HG03575 (cell line): ENCODE measurements around the gene PARD3B.

Experiments
- ATAC-seq: cut with Tn5 transposase; IDR thresholded peaks from one replicate; pipeline ENCODE4 v1.9.1; 2021; ENCODE audit not compliant: unreplicated experiment, insufficient number of reproducible peaks, low FRiP score; ENCODE audit errors: extremely low read depth

PARD3B gene, protein sequence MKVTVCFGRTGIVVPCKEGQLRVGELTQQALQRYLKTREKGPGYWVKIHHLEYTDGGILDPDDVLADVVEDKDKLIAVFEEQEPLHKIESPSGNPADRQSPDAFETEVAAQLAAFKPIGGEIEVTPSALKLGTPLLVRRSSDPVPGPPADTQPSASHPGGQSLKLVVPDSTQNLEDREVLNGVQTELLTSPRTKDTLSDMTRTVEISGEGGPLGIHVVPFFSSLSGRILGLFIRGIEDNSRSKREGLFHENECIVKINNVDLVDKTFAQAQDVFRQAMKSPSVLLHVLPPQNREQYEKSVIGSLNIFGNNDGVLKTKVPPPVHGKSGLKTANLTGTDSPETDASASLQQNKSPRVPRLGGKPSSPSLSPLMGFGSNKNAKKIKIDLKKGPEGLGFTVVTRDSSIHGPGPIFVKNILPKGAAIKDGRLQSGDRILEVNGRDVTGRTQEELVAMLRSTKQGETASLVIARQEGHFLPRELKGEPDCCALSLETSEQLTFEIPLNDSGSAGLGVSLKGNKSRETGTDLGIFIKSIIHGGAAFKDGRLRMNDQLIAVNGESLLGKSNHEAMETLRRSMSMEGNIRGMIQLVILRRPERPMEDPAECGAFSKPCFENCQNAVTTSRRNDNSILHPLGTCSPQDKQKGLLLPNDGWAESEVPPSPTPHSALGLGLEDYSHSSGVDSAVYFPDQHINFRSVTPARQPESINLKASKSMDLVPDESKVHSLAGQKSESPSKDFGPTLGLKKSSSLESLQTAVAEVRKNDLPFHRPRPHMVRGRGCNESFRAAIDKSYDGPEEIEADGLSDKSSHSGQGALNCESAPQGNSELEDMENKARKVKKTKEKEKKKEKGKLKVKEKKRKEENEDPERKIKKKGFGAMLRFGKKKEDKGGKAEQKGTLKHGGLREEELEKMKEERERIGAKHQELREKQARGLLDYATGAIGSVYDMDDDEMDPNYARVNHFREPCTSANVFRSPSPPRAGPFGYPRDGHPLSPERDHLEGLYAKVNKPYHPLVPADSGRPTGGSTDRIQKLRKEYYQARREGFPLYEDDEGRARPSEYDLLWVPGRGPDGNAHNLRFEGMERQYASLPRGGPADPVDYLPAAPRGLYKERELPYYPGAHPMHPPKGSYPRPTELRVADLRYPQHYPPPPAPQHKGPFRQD (N-terminal part only)

DNA sequence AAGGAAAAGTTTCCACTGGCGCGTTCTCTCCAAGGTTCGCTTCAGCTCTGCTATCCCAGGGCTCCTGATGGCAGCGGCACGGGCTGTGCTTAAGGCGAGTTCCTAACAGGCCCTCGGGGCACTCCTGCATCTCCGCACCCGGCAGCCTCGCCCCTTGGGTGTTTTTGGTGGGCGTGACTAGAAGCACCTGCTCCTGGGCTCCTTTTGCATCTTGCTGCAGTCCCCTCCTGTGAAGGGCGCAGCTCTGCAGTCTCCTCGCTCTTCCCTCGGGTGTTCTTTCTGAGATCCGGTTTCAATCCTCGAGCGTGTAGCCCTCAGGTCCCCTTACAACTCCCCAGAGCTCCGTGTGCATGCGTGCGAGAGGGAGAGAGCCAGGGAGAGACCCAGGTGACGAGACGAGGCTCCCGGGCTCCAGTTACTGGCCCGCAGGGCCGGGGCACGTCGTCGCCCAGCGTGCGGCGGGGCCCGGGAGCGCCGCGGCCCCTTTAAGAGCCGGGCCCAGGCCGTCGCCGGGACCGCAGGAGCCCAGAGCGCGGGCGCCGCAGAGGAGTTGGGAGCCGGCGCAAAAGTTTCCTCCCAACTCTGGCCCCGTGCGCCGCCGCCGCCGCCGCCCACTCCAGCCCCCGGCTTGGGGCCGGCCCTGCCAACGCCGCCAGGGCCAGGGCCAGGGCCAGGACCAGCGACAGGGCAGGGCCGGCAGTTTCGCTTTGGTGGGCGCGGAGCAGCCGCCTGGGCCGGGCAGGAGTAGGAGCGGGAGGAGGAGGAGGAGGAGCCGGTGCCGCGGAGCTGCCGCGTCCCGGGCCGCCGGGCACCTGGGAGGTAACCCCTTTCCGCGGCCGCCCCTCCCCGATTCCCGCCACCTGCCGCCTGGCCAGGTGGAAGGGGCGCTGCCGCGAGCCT, at the start of gene PARD3B:
Gene PARD3B, plus strand, starts transcription at position 515 of the 900 bp plus-strand sequence. CDS start 525 bp downstream, outside the sequence.
- ATAC-seq = no peak

DNA sequence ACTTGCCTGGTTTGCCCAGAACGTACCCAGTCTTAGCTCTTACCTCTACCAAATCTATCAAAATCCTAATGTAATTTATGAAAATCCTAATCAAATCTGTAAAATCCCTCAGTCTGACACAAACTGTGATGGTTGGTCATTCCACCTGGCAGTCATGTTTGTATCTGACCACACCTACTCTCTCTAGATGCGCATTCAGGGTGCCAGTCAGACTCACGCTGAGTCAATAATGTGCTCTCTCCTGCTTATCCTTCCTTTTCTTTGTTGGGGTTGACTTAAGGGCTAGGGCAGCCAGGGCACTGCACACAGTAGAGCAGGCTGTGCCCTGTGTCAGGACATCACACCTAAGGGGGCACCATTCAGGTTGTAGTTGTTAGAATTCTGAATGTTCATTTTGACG, 48.5 kb upstream of the PARD3B start:
- ATAC-seq = no peak

DNA sequence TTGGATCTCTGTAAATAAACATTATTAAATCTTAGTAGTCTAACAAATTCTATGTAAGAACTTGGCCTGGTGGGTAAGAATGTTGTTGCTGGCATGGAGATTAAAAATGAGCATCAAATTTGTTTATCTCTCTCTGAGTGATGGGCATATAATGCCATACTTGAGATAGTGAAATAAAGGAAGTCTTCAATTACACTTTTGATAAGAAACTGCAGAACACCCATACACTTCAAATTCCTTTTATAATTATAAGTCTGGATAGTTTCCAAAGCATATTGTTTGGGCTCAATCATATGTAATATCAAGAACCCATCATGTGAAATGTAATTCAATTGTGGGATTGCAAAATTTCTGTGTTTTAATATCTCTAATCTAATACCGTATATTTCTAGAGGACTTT, 47.4 kb upstream of the PARD3B start:
- ATAC-seq = no peak

DNA sequence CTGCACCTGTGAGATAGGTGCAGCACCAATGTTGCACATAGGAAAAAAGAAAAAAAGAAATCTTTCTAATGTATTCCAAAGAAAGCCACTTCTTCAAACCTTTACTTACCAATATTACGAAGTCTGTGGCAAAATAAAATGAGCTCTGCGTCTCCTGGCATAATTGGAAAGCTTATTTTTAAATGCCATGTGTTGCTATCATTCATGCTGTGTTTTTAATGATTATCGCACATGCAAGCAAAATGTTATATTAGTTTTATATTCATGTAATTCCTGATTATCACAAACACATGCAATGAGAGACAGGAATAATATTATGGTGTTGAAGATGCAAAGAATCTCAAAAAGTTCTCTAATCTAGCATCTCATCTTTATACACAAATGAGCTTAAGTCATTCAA, 47.0 kb upstream of the PARD3B start:
- no peak for ATAC-seq

DNA sequence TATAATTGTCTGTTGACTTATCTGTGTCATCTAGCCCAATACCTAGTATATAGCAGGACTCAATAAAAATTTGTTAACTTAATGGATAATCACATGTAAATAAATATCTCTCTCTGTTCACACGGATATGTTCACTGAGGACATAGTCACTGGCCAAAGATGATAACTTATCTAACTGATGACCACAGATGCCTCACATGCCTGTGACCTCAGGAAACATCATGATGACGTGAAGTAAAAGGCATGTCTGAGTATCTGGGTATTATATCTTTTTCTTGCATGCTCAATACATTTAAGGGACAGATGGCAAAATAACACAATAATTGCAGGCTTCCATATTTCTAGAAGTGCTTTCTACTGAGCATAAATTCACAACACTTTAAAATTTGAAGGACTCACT, 41.4 kb upstream of the PARD3B start:
- ATAC-seq = no peak

DNA sequence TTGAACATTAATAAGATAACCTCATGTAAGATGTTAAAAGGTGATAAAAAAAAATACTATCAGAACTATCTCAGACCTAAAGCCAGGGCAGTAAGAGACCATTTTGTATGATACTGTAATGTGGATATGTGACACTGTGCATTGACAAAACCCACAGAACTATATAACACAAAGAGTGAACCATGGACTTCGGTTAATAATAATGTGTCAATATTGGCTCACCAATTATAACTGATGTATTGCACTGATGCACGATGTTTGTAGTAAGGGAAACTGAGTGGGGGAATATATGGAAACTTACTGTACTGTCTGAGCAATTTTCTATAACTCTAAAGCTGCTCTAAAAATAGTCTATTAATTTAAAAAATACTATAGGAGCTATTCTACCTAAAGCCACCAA, 40.7 kb upstream of the PARD3B start:
- no peak for ATAC-seq

DNA sequence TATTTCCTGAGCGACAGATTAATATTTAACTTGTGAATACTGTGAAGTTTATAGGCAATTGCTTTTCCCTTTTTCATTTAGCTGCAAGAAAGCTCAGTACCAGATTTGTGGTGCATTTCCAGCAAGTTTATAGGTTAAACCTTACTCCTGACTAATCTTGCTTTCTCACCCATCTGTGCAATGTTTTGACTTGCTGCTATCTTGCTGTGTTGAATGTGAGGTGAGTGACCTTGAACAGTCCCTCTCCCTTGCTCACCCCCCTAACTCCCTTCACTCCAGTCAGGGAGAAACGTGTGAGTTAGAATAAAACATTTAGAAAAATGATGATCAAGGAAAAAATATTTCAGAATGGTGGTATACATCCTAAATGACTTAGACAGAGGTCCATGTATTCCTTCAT, 39.8 kb upstream of the PARD3B start:
- ATAC-seq = no peak

DNA sequence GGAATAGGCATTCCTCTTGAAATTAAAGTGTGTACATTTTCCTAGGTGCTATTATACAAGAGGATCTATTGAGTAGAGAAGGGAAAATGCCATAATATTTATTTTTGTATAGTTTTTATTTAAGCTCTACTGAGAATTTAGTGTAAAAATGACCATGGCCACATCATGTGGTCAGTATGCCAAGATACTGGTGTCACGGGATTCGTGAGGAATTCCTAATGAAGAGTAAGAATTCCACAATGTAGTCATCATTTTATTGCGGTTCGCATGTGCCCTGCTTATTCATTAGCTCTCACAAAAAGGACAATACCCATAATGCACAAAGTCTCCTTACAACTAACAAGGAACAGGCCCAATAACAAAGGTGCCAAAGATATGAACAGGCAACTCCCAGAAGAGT, 39.3 kb upstream of the PARD3B start:
- ATAC-seq = no peak

DNA sequence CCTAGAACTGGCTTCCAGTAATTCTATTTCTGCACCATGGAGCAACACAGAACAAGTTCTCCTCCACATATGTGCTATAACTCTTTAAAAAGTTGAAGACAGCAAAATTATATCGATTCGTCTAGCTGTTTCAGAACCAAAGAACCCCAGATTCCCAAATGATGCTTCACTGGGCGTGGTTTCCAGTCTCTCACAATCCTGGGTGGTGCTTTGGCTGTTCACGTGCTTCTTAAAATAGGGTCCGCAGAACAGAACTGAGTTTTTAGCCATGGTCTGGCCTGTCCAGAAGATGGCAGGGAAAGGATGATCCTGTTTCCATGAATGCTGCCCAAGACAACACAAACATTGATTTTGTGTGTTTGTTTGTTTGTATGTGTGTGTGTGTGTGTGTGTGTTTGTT, 37.6 kb upstream of the PARD3B start:
- ATAC-seq = no peak

DNA sequence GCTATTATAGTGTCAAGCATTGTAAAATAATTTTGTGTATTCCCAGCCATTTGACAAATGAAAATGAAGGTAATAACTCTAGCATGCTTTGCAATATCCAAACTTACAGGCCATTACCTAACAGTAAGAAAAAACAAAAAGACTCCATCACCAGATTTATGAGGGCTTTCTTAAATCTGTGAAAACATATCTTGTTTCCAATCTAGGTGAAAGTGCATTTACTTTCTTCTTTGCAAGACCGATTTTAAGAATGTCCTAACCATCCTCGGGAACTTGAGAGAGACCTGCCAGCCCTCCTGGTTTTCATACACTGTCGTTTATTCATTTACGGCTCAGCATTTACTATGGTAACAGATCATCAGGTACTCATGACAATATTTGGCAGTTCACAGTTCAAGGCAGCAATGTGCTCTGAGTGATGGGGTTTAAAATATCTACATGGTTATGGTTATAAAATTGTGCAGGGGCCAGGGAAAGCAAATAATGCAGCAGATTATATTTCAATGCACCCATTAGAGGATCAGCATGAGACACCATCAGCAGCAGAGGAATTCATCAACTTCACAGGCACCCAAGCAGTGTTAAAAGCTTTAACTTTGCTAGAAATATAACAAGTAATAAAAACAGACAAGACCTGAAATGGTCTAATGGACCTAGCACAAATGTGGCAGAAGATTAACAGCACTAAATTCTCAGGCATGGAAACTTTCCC, 34.4 kb upstream of the PARD3B start:
- ATAC-seq = no peak

DNA sequence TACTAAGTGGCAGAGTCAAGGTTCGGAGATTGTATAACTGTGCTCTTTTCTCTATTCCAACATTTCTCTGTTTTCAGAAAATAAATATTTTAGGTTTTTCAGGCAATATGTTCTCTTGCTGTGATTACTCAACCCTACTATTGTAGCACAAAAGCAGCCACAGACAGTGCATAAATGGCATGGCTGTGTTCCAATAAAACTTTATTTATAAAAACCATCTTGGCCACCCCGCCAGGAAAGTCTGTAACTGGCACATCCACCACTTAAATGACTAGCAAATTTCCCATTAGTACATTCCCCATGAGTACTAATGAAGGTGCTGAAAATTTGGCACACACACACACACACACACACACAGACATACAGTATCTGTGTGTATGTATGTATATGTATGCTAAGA, 30.8 kb upstream of the PARD3B start:
- no peak for ATAC-seq

DNA sequence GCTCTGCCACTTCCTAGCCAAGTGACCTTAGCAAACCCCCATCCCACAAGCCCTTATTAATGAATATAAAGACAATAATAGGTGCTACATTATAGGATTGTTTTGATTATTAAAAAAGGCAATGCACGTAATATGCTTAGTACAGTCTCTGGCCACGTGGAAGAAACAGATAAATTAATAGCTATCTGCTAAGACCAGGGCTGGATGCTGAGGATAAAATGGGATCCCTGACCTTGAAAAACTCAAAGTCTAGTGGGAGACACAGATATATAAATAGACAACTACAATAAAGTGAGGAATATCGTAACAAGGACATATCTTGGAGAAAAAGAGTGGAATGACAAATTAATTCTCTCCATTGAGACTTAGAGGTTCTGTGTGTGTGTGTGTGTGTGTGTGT, 29.9 kb upstream of the PARD3B start:
- no peak for ATAC-seq

DNA sequence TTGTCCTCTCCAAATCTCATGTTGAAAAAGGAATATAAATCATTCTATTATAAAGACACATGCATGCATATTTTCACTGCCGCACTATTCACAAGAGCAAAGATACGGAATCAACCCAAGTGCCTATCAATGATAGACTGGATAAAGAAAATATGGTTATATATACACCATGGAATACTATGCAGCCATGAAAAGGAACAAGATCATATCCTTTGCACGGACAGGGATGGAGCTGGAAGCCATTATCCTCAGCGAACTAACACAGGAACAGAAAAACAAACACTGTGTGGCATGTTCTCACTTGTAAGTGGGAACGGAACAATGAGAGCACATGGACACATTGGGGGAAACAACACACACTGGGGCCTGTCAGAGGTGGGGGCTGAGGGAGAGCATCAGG, 28.1 kb upstream of the PARD3B start:
- no peak for ATAC-seq

DNA sequence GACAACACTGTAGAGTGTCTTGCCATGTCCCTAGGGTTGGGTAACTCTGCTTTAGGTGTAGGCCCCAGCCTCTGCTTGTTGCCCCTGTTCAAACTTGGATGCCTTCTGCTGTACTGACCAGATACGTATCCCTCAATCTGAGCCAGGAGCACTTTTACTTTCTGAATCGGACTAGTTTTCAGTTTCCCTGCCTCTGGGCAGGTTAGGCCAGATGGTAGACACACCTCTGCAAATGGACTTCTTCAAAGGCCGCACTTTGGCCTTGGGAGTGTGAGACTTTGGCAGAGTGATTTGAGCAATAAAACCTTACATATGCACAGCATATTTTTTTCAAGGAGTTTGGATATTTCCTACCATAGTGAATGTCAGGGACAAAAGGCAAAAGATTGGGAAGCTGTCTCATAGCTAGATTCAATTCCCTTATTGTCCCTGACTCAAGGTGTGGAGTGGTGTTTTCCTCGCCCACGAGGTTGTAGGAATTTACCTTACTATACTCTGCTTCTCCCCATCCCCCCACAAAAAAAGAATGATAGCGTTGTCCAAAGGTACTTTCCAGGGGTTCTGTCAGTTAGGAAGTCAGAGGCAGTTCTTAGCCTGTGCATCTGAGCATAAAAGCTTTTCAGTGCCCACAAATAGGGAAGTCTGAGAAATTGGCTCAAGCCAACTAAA, 15.3 kb upstream of the PARD3B start:
- no peak for ATAC-seq

DNA sequence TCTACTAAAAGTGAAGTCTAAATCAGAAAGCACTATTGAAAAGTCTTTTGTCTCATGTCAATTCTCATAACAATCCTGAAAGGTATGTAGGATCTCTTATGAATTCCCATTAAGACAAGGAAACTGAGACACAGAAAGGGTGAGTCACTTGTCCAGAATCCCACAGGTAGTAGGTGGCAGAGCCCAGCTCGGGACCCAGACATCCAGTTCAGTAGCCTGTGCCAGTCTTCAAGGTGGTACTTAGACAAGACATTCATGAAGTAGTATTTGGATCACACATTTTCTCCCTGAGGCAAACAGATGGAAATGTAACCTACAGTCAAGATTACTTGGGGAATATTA, 14.8 kb upstream of the PARD3B start:
- ATAC-seq = no peak

DNA sequence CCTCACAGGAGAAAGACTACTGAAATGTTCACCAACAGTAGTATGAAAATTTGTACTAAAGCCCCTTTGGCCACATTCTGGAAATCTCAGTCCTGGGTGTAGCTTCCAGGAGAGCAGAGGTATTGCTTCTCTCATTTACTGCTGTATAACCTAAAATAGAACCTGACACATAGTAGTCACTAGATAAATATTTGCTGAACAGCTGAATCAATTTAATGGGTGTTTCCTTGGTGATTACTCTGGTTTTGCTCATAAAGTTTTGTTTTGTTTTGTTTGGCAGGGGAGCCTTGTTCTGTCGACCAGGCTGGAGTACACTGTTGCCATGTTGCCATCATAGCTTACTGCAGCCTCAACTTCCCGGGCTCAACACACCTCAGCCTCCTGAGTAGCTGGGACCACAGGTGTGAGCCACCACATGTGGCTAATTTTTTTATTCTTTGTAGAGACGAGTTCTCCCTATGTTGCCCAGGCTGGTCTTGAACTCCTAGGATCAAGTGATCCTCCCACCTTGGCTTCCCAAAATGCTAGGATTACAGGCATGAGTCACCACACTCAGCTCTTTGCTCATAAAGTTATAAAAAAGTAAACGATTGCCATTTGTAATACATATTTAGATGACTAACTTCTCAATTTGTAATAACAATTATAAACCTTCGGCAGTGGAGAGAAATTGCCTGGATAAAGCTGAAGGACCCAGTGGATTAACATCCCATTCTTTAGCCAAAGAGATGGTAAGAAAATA, 11.5 kb upstream of the PARD3B start:
- ATAC-seq = no peak

DNA sequence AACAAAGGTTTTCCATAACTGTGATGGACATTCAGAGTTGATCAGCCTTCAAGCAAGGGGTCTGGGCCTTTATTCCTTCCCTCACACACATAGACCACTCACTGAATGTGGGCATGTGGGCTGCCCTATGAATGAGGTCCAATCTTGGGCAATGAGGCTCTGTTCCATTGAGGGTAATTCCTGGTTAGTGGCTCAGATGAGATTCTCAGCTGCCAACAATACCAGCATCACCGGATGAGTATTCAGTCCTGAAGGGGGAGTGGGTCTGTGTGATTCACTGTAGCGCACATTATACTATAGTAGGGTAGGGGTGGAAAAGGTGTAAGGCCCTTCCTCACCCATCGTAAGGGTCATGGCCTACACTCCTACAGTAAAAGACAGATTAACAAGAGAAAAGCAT, 9.9 kb upstream of the PARD3B start:
- ATAC-seq = no peak
